Muscle of arm (tissue), 12 donors: ENCODE data around the gene SLC22A5. TPM values are rescaled to one million over a fixed set of nuclear protein-coding genes. Genes with fewer than 3 reads are reported as not detected.
"Not testable (repeated sequence)": the region's sequence is repeated elsewhere in the genome, so short reads cannot be mapped to it uniquely, and the experiment has no call there.

ENCODE experiments used
- DNase-seq: peaks from one replicate; pipeline ENCODE4 v3.0.0-alpha.2; 2013
- polyA plus RNA-seq, 12 donors: library from polyadenylated mRNA; unstranded; fragments of 120-200 nt; gene quantifications; one replicate each; pipeline ENCODE4 v1.2.1, GENCODE V29; 2013; ENCODE audit not compliant: insufficient read length in 12 of 12

Gene SLC22A5
- polyA plus RNA-seq, 12 donors = 6.0 to 14.0 (median 8.8) TPM; not detected in 1

DNA sequence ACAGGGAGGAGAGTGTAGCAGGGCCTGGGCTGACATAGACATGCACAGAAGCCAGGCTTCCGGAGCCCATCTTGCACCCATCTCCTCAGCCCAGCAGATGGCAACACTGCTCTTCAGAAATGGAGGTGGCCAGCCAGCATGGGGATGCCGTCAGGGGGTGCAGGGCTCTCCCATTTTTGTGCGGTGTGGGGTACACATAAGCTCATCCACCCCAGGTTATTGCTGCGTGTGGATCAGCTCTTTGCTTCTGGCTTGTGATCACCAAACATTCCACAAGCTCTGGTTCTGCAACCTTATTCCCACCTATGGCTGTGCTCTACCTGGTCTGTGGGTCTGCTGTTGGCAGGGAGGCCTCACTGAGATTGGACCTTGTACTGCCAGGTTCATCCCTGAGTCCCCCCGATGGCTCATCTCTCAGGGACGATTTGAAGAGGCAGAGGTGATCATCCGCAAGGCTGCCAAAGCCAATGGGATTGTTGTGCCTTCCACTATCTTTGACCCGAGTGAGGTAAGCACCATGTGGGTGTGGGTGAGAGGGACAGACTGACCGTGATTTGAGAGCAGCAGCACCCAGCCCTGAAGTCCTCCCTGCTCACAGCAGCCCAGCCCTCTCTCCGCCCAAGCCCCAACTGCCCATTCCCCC lies 17.3 kb downstream of the SLC22A5 start:
- peak; percentile 66 for DNase-seq

DNA sequence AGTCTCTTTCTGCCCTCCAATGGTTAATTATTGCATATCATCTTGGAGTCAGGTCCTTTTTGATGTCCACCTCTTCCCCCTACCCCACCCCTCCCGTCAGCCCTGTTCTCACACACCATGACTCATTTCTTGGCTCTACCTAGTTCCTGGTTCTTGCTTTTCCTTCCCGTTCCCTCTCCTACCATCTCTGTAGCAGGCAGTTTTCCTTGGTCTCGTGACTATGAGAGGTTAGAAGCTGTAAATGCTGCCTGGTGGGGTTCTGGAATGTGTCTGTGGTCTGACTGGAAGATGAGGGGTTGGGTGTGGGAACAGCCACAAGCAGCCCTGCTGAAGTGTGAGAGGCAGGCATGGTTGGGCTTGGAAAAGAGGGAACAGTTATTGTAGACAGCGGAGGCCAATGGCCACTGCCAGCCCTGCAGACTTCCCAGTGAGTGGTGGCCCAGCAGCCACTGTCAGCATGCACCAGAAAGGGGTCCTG lies 18.2 kb downstream of the SLC22A5 start:
- peak; percentile 69 for DNase-seq

- DNase-seq = peak; percentile 37
Measured at GRCh38 chr5:132388244-132389050, 18.9 kb downstream of the SLC22A5 start.

- DNase-seq = no peak
Measured at GRCh38 chr5:132389051-132389331, 19.5 kb downstream of the SLC22A5 start.

DNA sequence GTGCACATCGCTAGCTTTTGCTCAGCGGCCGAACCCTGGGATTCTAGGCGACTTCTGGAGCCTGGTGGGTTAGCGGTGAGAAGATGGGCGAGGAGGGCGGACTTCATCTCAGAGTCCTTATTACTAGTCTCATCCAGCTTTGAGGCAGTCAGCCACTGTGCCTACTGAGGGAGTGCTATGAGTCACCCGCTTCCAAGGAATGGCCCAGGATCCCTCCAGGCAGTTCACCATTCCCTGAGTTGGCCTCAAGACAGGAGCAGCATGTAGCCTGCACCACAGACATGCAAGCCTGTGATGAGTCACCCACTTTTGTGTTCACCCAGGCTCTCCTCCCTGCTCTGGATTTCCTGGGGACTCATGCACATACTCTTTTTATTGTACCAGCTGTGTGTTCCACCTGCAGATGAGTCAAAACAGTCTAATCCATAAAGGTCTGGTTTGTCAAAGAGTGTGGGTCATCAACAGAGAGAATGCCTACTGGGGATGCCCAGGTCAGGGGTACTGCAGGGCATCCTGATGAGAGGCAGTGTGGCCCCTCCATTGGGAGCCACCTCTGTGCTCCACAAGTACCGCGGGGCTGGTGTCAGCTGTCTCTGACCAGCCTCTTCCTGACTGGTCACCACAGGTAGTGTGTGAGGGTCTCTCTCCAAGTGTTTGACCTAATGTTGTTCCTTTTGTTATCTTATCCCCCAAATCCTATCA lies 20.2 kb downstream of the SLC22A5 start:
- no peak for DNase-seq

- no peak for DNase-seq
Measured at GRCh38 chr5:132391247-132391646, 21.7 kb downstream of the SLC22A5 start.

DNA sequence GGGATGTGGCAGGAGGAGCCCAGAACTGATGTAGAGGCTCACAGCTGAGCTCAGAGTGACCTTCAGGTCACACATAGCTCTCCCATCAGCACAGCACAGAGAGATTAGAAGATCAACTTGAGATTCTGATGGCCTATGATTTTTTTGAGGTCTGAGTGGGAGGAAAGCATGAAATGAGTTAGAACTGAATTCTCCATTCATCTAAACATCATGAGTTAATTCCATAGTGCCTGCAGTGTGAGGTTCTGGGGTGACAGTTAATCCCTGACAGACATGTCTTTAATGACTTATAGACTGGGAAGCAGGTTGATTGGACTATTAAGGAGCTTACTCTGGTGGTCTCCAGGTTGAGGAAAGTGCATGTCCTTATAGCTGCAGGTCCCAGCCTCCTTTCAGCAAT lies 22.4 kb downstream of the SLC22A5 start:
- DNase-seq = no peak

- DNase-seq = no peak
Measured at GRCh38 chr5:132392411-132392810, 22.9 kb downstream of the SLC22A5 start.

GRCh38 chr5:132392978-132393825 lies 23.7 kb downstream of the SLC22A5 start:
- DNase-seq = no peak

DNA sequence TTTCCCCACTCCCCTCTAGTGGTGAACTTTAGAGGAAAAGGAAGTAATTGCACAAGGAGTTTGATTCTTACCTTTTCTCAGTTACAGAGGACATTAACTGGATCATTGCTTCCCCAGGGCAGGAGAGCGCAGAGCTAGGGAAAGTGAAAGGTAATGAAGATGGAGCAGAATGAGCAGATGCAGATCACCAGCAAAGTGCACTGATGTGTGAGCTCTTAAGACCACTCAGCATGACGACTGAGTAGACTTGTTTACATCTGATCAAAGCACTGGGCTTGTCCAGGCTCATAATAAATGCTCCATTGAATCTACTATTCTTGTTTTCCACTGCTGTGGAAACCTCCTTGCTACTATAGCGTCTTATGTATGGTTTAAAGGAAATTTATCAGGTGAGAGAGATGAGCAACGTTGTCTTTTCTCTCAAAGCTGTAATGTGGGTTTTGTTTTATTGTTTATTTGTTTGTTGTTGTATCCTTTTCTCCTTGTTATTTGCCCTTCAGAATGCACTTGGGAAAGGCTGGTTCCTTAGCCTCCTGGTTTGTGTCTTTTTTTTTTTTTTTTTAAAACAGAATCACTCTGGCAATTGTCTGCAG lies 25.3 kb downstream of the SLC22A5 start:
- no peak for DNase-seq

DNA sequence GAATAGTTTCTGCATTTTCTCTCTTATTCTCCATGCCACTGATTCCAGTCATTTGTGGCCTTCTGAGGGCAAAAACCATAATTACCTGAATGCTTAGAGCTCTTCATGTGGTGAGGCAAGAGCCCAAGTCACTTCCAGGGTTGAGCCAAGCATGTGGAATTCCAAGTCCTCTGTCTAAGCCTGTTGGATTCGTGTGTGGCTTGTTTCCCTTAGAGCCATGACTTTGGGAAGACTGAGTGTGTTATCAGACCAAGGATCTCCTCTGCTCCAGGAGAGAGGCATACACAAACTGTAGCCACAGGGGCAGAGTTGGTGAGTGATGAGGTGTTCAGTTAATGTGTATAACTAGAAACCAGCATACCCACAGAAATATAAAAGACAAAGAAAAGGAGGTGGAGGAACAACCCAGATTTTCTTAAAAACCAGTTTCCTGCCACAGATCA lies 27.1 kb downstream of the SLC22A5 start:
- DNase-seq = no peak

DNA sequence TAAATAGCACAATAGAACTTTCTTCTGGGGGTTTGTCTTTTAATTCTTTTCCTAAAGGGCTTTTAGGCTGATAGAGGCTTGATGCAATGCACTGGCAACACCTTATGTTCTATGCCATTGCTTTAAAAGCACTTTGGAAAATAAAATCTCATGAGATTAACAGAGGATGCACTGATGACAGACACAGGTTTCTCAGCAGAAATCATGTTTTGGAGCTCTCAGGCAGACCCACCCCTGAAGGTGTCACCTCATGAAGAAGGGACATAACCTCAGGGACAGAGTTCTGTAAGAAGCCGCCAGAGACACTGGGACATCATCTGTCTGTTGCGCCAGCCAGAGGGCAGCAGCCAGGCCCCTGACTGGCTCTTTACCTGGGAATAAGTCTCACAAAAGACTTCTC lies 27.7 kb downstream of the SLC22A5 start:
- DNase-seq = no peak

GRCh38 chr5:132397936-132398675 lies 28.6 kb downstream of the SLC22A5 start:
- not testable (repeated sequence) for DNase-seq

DNA sequence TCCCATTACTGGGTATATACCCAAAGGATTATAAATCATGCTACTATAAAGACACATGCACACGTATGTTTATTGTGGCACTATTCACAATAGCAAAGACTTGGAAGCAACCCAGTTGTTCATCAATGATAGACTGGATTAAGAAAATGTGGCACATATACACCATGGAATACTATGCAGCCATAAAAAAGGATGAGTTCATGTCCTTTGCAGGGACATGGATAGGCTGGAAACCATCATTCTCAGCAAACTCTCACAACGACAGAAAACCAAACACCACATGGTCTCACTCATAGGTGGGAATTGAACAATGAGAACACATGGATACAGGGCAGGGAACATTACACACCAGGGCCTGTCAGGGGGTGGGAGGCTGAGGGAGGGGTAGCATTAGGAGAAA lies 34.5 kb downstream of the SLC22A5 start:
- not testable (repeated sequence) for DNase-seq

DNA sequence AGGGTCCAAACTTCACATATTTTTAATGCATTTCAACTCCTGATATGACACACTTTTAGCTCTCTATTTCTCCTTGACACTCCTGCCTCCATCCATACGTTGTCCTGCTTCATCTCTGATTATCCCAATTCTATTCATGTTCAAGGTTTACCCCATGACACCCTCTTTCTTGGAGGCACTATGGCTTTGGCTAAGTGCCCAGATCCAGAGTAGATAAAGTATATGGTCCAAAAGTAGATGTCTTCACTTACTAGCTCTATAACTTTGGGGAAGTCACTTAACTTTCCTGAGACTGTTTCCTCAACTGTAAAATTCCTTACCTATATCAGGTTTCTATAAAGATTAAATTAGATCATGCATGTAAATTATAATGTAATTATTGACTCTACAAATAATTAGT lies 36.1 kb downstream of the SLC22A5 start:
- DNase-seq = no peak

GRCh38 chr5:132406144-132406783 lies 36.8 kb downstream of the SLC22A5 start:
- DNase-seq = no peak

DNA sequence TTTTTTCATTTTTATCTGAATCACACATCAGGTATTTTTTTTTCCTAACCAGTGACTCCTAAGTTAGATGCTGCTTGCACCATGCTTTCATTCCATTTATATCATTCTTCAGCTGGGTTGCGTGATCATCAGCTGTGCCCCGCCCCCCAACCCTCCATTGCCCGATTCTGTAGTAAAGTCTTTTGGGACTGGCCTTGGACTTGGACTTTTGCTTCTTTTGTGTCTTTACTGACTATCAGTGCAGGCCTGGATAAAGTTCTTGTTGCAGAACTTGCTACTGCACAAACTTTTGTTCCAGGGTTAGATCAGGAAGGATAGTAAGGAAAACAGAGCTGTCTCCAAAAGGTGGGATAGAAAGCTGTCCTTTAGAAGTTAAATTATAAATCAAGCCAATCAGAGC lies 38.5 kb downstream of the SLC22A5 start:
- no peak for DNase-seq

- no peak for DNase-seq
Measured at GRCh38 chr5:132408456-132408855, 38.9 kb downstream of the SLC22A5 start.

- no peak for DNase-seq
Measured at GRCh38 chr5:132408965-132409364, 39.5 kb downstream of the SLC22A5 start.
